Measurements from ENCODE around the gene LRP1B. TPM values are rescaled to one million over a fixed set of nuclear protein-coding genes. Genes with fewer than 3 reads are reported as not detected.

LRP1B gene
- total and polyA plus RNA-seq, 4 donors: 0.01 to 0.84 (median 0.17) TPM

GRCh38 chr2:141021611-141022010 lies 1109.2 kb downstream of the LRP1B start:
- H3K9ac ChIP-seq (ENCODE audit: low read depth in 1 of 2, low read length in 2 of 2): no peak overlapping the region
- DNase-seq (ENCODE audit: low spot score): no peak
- TF ChIP-seq NR2F2 (IDR thresholded peaks at IDR 0.05) (no peak), JUND (IDR thresholded peaks at IDR 0.05) (no peak), YY1 (IDR thresholded peaks at IDR 0.05) (no peak), RXRA (IDR thresholded peaks at IDR 0.05) (no peak), REST (IDR thresholded peaks at IDR 0.05) (no peak), HNF4G (IDR thresholded peaks at IDR 0.05) (no peak), SP1 (IDR thresholded peaks at IDR 0.05) (no peak), ZBTB33 (IDR thresholded peaks at IDR 0.05) (no peak), ATF3 (IDR thresholded peaks at IDR 0.05) (no peak), RAD21 (IDR thresholded peaks at IDR 0.05) (no peak), FOXA1 (IDR thresholded peaks at IDR 0.05) (no peak), FOXA2 (IDR thresholded peaks at IDR 0.05) (no peak), MAX (IDR thresholded peaks at IDR 0.05) (no peak), CTCF (IDR thresholded peaks at IDR 0.05; ENCODE audit: low read depth, low read length, missing input control) (no peak), HNF4A (conservative IDR thresholded peaks at IDR 0.05) (no peak), GABPA (IDR thresholded peaks at IDR 0.05 in 1 of 2, conservative IDR thresholded peaks at IDR 0.05 in 1 of 2) (no peak), TAF1 (conservative IDR thresholded peaks at IDR 0.05) (no peak)
- WGBS: 77% methylated on average over 1 of the region's 1 CpG
- no peaks in the 10 kb centered on the region for H3K27me3 ChIP-seq (ENCODE audit: control insufficient read depth in 4 of 4, insufficient read depth in 4 of 4, low read length in 3 of 4)
- no peaks in the 10 kb centered on the region for H3K9me3 ChIP-seq (ENCODE audit: control insufficient read depth in 4 of 4, low read length in 3 of 4)
- no peak overlapping the region for H3K27ac ChIP-seq (ENCODE audit: low read depth in 1 of 2, low read length in 2 of 2)
- H3K36me3 ChIP-seq (ENCODE audit: control insufficient read depth in 4 of 4, insufficient read depth in 3 of 4, low read depth in 1 of 4, low read length in 3 of 4): no peaks in the 10 kb centered on the region
- no peak overlapping the region for H3K4me3 ChIP-seq (ENCODE audit: low read depth in 1 of 3, low read length in 3 of 3)
- H3K4me1 ChIP-seq (ENCODE audit: control insufficient read depth in 4 of 4, insufficient read depth in 4 of 4, low read length in 3 of 4): no peaks in the 10 kb centered on the region

GRCh38 chr2:141021109-141021508 lies 1109.7 kb downstream of the LRP1B start:
- no peak overlapping the region for H3K9ac ChIP-seq (ENCODE audit: low read depth in 1 of 2, low read length in 2 of 2)
- TF ChIP-seq HNF4G (IDR thresholded peaks at IDR 0.05): no peak
- TF ChIP-seq ATF3 (IDR thresholded peaks at IDR 0.05): no peak
- TF ChIP-seq CTCF (IDR thresholded peaks at IDR 0.05; ENCODE audit: low read depth, low read length, missing input control): no peak
- TF ChIP-seq REST (IDR thresholded peaks at IDR 0.05): no peak
- no peak for TF ChIP-seq JUND (IDR thresholded peaks at IDR 0.05)
- TF ChIP-seq EGR1 (IDR thresholded peaks at IDR 0.05; ENCODE audit: low read depth in 2 of 2): no peak
- TF ChIP-seq RXRA (IDR thresholded peaks at IDR 0.05): no peak
- TF ChIP-seq MAX (IDR thresholded peaks at IDR 0.05): no peak
- TF ChIP-seq HNF4A (conservative IDR thresholded peaks at IDR 0.05): no peak

More at GRCh38 chr2:141021109-141021508, 1109.7 kb downstream of the LRP1B start:
- Histone ChIP-seq H3K27ac (ENCODE audit: low read depth in 1 of 2, low read length in 2 of 2) (no peak overlapping the region), H3K4me1 (ENCODE audit: control insufficient read depth in 4 of 4, insufficient read depth in 4 of 4, low read length in 3 of 4) (no peaks in the 10 kb centered on the region), H3K9me3 (ENCODE audit: control insufficient read depth in 4 of 4, low read length in 3 of 4) (no peaks in the 10 kb centered on the region), H3K27me3 (ENCODE audit: control insufficient read depth in 4 of 4, insufficient read depth in 4 of 4, low read length in 3 of 4) (no peaks in the 10 kb centered on the region), H3K36me3 (ENCODE audit: control insufficient read depth in 4 of 4, insufficient read depth in 3 of 4, low read depth in 1 of 4, low read length in 3 of 4) (no peaks in the 10 kb centered on the region), H3K4me3 (ENCODE audit: low read depth in 1 of 3, low read length in 3 of 3) (no peak overlapping the region)
- no peak for DNase-seq (ENCODE audit: low spot score)
- WGBS: 86% methylated on average over 1 of the region's 1 CpG
